Hypothalamus (tissue), 51 donors: ENCODE measurements around the gene C8B.

Experiments
- DNase-seq, 51 donors: peaks; one replicate each; lab custom pipeline; 2025; lab: John Stamatoyannopoulos, UW

Gene C8B

GRCh38 chr1:56965916-56966697 is at the start of gene C8B:
C8B (minus strand) TSS chr1:56966015; CDS start chr1:56965948, 67 bp downstream.
- DNase-seq, result no peak

DNA sequence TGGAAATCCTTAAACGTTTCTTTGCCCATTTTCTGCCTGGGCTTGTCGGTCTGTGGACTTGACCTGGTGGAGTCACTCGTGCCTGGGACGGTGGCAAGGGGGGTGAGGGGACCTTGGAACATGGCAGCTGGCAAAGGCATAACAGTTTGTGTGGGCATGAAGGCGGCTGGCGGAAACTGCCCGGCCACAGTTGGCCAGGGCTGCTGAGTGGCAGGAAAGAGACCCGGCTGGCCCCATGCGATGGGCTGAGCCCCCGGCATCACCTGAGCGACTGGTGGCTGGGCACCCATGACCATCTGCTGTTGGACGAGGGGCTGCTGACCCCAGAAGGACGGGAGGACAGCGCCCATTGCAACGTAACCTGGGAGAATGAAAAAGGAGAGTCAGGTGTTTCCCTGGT is 49.3 kb upstream of the C8B start:
- DNase-seq, result no peak

DNA sequence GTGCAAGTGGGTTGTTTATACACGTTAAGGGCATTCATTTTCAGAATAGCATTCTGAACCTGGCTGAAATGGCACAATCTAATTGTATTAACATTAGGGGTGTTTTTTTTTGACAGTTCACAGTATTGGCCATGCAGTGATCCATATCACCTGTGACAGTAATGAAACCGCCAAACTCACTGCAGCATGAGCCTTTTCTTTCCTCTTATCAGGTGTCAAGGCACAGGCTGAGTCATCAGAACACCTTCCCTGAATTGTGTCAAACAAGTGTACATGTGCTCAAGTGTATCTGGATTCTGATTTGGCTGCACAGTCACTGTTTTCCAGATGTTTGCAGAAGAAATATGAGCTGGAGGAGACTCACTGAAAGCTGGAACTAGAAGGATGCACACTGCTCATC is 47.7 kb upstream of the C8B start:
- DNase-seq, result no peak

DNA sequence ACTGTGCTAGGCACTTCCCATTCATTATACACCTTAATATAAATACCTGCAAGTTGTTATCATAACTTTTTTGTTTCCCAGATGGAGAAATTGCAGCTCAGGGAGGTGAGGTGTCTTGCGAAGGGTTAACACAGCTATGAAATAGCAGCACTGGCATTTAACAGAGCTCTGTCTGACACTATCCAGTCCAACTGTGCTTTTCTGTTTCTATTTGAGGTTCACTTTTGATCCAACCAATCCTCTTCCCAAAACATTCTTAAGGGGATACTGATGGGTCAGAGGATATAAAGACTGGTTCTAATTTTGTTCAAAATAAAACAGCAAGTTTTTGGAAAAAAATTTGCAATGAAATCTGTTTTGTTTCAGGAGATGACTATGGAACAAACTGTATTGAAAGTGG is 46.5 kb upstream of the C8B start:
- no peak for DNase-seq

- DNase-seq, result no peak
Observed at GRCh38 chr1:57010511-57010910, 44.7 kb upstream of the C8B start.

- no peak for DNase-seq
Observed at GRCh38 chr1:57007948-57008347, 42.1 kb upstream of the C8B start.

DNA sequence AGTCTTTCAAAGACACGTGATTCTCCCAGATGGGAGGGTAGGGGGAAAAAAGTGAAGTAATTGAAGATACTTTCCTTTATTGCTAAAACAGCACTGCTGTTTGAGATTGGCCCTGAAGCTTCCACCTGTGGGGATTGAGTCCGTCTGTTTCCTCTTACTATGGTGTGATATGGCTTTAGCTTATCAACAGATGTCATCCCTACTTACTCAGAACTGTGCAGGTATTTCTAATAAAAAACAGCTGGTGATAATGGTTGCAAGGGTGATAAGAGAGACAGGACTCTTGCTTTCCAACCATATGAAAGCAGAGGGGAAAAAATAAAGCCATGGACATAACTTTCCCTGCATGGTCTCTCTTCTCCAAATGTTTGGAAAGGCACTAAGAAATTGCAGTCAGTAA is 41.7 kb upstream of the C8B start:
- no peak for DNase-seq

DNA sequence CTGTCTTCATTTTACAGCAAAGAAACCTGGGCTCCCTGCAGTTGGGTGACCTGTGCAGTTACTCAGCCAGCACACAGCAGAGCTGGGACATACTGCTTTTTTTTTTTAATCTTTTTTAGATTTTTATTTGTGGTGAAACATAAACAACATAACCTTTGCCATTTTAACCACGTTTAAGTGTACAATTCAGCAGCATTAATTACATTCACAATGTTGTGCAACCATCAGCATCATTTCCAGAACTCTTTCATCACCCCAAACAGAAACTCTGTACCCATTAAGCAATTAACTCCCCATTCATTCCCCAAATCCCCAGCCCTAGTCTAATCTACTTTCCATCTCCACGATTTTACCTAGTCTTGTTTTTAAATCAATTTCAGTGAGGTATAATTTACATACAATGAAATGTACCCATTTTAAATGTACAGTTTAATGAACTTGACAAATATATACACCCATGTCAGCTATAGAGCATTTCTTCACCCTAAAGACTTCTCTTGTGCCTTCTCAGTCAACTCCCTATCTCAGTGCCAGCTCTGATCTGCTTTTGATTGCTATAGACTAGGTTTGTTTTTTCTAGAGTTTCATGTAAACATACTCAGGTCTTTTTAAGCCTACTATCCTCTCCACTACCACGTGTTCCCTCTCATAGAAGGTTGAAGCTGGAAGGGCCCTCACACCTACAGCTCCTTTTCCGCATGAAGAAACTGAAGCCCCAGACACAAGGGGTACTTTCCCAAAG is 37.8 kb upstream of the C8B start:
- no peak for DNase-seq

DNA sequence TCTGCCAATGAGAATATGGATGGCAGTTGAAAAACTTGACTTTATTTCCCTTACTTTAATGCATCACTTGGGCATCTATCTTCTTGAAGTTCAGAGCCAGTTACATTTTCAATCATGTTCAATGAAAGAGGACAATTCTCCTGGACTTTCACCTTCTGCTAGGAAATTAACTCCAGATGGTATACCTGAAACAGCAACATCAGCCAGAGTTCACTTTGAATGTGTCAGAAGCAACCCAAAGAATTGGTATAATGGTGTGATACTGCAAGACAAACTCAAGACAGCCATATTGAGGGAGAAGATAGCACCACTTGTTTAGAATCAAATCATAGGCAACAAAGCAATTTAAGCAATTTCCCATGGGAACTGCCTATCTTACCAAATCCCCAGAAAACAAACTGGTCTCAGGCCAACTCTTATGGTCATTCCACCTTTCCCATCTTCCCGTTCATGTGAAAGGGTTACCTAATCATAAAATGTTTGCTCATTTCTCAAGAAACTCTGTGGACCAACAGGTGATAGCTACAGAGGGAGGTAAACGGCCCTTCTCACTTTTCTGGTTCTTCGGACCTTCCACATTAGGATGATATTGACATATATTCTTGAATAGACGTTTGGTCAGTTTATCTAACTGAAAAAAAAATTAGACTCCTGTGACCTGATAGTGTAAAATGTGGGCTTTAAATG is 29.7 kb upstream of the C8B start:
- DNase-seq, result no peak

DNA sequence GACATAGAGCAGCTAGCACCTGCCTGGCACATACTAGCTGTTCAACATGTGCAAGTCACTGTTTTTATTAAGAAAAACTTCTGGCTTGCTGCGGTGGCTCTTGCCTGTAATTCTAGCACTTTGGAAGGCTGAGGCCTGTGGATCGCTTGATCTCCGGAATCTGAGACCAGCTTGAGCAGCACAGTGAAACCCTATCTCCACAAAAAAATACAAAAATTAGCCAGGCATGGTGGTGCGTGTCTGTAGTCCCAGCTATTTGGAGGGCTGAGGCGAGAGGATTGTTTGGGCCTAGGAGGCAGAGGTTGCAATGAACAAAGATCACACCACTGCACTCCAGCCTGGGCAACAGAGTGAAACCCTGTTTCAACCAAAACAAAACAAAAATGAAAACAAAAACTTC is 27.7 kb upstream of the C8B start:
- DNase-seq, result no peak

DNA sequence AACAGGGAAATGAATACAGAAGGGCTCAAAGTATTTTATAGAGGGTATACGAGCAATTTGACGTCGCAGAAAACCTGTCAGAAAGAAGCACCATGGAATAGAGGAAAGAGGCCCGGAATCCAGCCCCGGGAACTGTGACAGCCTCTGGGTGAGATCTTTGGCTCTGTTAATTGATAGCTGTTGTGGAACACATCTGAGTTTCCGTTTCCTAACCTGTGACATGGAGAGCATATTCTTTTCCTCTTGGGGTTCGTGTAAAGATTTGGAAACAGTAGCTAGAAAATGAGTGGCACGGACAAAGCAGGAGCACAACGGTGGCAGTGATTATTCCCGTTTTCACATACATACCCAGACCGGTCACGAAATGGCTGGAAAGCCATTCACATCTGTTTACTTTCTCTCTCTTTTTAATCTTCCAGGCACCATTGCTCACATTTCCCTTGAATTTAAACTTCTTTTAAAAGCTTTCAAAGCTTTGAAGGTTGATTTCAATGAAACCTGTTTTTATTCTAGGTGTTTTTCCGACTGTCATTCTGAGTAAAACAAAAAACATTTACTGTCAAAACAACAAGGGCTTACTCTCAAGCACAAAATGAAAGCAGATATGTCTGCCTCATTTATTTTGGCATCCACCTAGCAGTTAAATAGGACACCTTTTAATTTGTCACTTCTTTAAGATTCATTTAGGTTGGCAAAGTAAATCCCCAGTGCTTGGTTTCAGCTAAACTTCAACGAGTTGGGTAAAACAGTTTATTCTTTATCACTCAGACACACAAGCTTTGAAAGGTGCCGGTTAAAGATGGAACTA is 26.7 kb upstream of the C8B start:
- DNase-seq, result no peak

DNA sequence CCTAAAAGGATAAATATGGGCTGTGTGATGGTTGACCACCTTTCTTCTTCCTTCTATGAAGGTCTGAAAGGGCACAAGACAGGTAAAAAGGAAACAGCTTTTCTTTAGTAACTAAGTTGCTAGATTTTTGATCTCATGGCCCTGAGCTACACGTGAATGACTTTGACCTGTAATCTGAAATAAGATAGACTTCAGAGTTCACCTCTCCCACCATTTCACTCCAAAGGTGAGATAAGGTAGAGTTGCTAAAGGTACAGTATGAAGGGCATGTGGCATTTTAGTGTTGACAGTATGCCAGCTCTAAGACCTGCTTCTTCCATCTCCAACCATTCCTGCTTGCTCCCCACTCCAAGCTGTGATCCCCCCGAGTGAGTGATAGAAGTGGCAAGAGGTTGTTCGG is 25.8 kb upstream of the C8B start:
- DNase-seq, result no peak

DNA sequence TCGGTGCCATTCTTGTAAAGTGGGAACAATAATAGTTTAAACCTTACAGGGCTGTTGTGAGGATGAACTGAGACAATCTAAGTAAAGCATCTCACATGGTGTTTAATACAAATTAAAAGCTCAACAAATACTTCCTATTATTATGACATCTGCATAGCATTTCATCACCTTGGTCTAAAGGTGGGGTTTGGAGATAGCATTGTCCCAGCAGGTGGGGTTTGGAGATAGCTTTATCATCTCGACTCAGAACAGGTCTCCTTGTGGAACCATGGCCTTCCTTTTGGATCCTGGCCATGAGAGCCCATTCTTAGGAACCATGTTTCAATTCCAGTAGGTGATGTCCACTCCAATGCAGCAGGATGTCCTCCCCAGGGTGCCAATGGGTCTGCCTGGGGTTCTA is 20.6 kb upstream of the C8B start:
- no peak for DNase-seq

DNA sequence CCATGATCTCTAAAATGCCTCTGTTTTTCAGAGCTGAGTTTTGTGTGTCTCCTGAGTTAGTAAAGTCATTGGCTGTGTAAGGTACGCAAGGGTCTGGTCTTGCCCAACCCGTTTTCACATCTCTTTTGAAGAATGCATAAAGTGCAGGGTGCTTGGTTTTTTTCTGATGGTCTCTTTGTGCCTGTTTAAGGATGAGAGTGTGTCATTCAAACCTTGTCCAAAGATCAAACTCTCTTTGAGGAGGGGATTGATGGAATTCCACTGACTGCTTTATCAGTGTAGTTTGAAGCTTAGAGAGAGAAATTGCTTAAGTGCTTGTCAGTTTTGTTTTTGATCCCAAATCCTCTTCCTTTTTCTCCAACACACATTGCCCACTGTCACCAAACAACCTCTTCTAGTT is 20.0 kb upstream of the C8B start:
- DNase-seq, result no peak

GRCh38 chr1:56983484-56983883 is 17.7 kb upstream of the C8B start:
- DNase-seq, result no peak

DNA sequence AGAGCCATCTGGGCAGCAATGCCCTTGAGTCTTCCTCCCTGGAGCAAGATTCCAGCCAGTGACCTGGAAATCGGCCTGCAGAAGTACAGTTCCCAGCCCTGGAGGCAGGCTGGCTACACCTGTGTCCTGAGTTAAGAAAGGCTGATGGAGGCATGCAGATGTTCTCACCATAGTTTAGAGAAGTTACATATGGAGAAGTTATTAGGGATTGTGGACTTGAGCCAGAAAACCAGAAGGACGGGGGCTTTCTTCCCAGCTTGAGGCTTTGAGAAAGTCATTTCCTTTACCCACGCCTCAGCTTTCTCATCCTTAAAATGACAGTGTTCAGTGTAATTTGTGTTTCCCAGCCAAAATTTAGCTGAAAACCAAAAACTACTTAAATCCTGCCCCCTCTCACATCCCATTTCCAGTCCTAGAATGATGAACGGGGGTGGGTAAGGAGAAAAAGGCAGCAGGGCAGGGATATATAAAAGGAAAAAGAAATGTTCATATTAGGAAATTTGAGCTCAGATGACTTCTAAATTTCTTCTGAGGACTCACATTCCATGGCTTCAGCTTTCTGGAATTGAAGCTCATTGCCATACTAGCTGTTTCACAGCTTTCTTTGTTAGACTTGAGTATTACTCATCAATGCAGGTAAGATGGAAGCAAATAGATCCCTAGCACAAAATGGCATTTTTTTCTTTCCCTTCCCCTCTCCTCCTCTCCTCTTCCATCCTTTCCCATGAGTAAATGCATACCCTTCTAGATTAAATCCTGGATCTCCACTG is 14.4 kb upstream of the C8B start:
- no peak for DNase-seq

- no peak for DNase-seq
Observed at GRCh38 chr1:56978819-56979218, 13.0 kb upstream of the C8B start.

DNA sequence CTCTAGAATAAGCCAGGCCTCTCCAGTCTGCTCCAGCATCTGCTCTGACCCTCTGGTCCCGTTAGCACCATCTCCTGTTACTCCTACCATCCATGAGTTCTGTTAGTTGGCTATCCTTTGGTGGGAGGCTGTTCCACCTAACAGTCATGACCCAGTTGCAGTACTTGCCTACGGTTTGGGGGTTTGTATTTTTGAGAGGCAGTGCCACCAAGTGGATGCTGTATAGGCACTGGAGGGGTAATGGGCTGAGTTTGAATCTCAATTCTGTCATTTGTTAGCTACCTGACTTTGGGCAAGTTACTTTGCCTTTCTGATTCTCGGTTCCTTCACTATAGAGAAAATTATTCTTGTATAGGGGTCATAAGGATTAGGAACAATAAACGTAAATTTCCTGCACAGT is 12.1 kb upstream of the C8B start:
- no peak for DNase-seq

GRCh38 chr1:56975446-56975845 is 9.6 kb upstream of the C8B start:
- no peak for DNase-seq
